Type B pancreatic cell (in vitro differentiated cells): ENCODE measurements around the gene RTEL1. TPM values are rescaled to one million over a fixed set of nuclear protein-coding genes. Genes with fewer than 3 reads are reported as not detected.

ENCODE experiments used
- DNase-seq: peaks from one replicate; pipeline ENCODE4 v3.0.0; 2021; ENCODE audit warnings: mixed read lengths; ENCODE audit not compliant: unreplicated experiment; ENCODE audit errors: extremely low spot score
- H3K27ac Mint-ChIP-seq: 2 replicates; pipeline ENCODE4 v1.8.0; 2021; ENCODE audit warnings: mild to moderate bottlenecking, mixed read lengths
- H3K27me3 Mint-ChIP-seq: 2 replicates; pipeline ENCODE4 v1.8.0; 2021; ENCODE audit warnings: mixed read lengths
- H3K36me3 Mint-ChIP-seq: 2 replicates; pipeline ENCODE4 v1.8.0; 2021; ENCODE audit warnings: mixed read lengths
- H3K4me1 Mint-ChIP-seq: one replicate; pipeline ENCODE4 v1.8.0; 2021; ENCODE audit warnings: mixed read lengths; ENCODE audit not compliant: unreplicated experiment
- H3K4me3 Mint-ChIP-seq: 2 replicates; pipeline ENCODE4 v1.8.0; 2021; ENCODE audit warnings: mild to moderate bottlenecking, mixed read lengths
- H3K9me3 Mint-ChIP-seq: 2 replicates; pipeline ENCODE4 v1.8.0; 2021; ENCODE audit warnings: mixed read lengths
- total RNA-seq: library from RNA; stranded (reverse); gene quantifications from 2 replicates; pipeline ENCODE4 v1.2.1, GENCODE V29; 2021; ENCODE audit warnings: low replicate concordance
- TF ChIP-seq, protein P1 (sequence below): fragments of 200-600 bp; sonication (generic); conservative IDR thresholded peaks from 2 replicates; pipeline ENCODE4 v1.5.0; 2021; ENCODE audit warnings: antibody characterized with exemption, mild to moderate bottlenecking

Gene RTEL1
- total RNA-seq, 1 donor from 2014 or later: 39.2 TPM

GRCh38 chr20:63704749-63705117, 46.6 kb downstream of the RTEL1 start:
- Mint-ChIP-seq H3K4me3 (peak overlapping the region; percentile 67), H3K27me3 (no peaks in the 10 kb centered on the region)

DNA sequence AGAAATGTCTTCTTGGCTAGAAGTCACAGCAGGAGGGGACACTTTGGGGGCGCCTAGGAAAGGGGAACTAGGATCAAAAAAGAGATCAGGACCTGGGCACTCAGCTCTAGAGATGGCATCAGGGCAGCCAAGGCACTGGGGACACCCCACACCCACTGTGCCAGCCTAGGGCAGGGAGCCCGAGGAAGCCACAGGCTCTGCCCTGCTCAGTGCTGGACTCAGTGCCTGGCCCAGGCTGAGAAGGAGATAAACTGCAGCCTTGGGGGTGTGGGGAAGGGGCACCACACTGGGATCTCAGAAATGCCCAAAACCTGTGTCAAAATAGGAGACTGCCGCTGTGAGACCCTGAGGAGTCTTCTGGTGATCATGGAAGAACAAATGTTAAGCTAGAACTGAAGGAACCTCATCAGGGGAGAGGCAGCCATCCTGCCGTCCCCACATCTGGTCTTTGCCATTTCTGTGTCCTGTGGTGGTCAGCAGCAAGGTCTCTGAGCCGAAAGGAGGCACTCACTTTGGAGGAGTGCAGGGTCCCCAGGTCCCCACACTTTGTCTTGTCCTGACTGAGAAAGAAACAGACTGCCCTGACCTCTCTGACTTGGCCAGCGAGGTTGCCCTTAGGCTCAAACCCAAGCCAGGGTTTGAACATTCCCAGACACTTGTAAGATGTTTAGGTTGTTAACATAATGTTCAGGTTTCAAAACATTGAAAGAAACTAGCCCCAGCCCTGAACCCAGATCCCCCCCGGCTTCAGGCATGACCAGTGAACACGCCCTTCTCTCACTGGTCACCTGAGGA, 47.3 kb downstream of the RTEL1 start:
- TF ChIP-seq, protein P1, sequence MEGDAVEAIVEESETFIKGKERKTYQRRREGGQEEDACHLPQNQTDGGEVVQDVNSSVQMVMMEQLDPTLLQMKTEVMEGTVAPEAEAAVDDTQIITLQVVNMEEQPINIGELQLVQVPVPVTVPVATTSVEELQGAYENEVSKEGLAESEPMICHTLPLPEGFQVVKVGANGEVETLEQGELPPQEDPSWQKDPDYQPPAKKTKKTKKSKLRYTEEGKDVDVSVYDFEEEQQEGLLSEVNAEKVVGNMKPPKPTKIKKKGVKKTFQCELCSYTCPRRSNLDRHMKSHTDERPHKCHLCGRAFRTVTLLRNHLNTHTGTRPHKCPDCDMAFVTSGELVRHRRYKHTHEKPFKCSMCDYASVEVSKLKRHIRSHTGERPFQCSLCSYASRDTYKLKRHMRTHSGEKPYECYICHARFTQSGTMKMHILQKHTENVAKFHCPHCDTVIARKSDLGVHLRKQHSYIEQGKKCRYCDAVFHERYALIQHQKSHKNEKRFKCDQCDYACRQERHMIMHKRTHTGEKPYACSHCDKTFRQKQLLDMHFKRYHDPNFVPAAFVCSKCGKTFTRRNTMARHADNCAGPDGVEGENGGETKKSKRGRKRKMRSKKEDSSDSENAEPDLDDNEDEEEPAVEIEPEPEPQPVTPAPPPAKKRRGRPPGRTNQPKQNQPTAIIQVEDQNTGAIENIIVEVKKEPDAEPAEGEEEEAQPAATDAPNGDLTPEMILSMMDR: no peak
- no peak for DNase-seq
- Mint-ChIP-seq H3K27ac (no peak overlapping the region), H3K36me3 (peaks cover 6% of the 10 kb centered on the region), H3K4me1 (peaks cover 14% of the 10 kb centered on the region), H3K4me3 (peak overlapping the region; percentile 67), H3K27me3 (no peaks in the 10 kb centered on the region), H3K9me3 (no peaks in the 10 kb centered on the region)

More at GRCh38 chr20:63704749-63705117, 46.6 kb downstream of the RTEL1 start:
- Mint-ChIP-seq H3K27ac (no peak overlapping the region), H3K36me3 (peaks cover 4% of the 10 kb centered on the region), H3K9me3 (no peaks in the 10 kb centered on the region), H3K4me1 (peaks cover 12% of the 10 kb centered on the region)
- TF ChIP-seq, protein P1: no peak
- DNase-seq: no peak

GRCh38 chr20:63706027-63706695, 48.0 kb downstream of the RTEL1 start:
- peak overlapping the region; percentile 88 for H3K4me3 Mint-ChIP-seq
- TF ChIP-seq, protein P1: no peak
- H3K36me3 Mint-ChIP-seq: peaks cover 13% of the 10 kb centered on the region
- H3K27ac Mint-ChIP-seq: peak overlapping the region; percentile 82
- DNase-seq: no peak
- H3K9me3 Mint-ChIP-seq: no peaks in the 10 kb centered on the region
- H3K27me3 Mint-ChIP-seq: no peaks in the 10 kb centered on the region
- H3K4me1 Mint-ChIP-seq: peaks cover 19% of the 10 kb centered on the region

GRCh38 chr20:63706852-63707557, 48.9 kb downstream of the RTEL1 start:
- Mint-ChIP-seq H3K4me1 (peaks cover 19% of the 10 kb centered on the region), H3K27me3 (no peaks in the 10 kb centered on the region), H3K27ac (peak overlapping the region; percentile 82), H3K36me3 (peaks cover 17% of the 10 kb centered on the region), H3K9me3 (no peaks in the 10 kb centered on the region), H3K4me3 (peak overlapping the region; percentile 88)
- DNase-seq: peak; percentile 75
- TF ChIP-seq, protein P1: peak; percentile 42

GRCh38 chr20:63707558-63708300, 49.6 kb downstream of the RTEL1 start, which contains the start of the genes ARFRP1 and ZGPAT:
Gene ARFRP1 (minus strand): TSS chr20:63707976. CDS start chr20:63707091, 885 bp downstream.
Gene ZGPAT (plus strand): TSS chr20:63708039. CDS start chr20:63708581, 542 bp downstream.
- DNase-seq: peak; percentile 88
- H3K27ac Mint-ChIP-seq: peak within 1 kb of the TSS; percentile 82
- no peaks in the 10 kb centered on the region for H3K9me3 Mint-ChIP-seq
- TF ChIP-seq, protein P1: no peak
- peaks cover 23% of the 10 kb centered on the region for H3K36me3 Mint-ChIP-seq
- H3K27me3 Mint-ChIP-seq: no peaks in the 10 kb centered on the region
- peaks cover 19% of the 10 kb centered on the region for H3K4me1 Mint-ChIP-seq
- peak within 1 kb of the TSS; percentile 88 for H3K4me3 Mint-ChIP-seq
